GM04503 (cell line): Measurements from ENCODE around the gene PVRIG.
"Not testable (repeated sequence)": the region's sequence is repeated elsewhere in the genome, so short reads cannot be mapped to it uniquely, and the experiment has no call there.

ENCODE experiments used
- DNase-seq: peaks from one replicate; pipeline ENCODE4 v3.0.0-alpha.2; 2012; ENCODE audit warnings: low read depth

PVRIG gene

GRCh38 chr7:100195222-100195621 is 24.5 kb upstream of the PVRIG start:
- no peak for DNase-seq

DNA sequence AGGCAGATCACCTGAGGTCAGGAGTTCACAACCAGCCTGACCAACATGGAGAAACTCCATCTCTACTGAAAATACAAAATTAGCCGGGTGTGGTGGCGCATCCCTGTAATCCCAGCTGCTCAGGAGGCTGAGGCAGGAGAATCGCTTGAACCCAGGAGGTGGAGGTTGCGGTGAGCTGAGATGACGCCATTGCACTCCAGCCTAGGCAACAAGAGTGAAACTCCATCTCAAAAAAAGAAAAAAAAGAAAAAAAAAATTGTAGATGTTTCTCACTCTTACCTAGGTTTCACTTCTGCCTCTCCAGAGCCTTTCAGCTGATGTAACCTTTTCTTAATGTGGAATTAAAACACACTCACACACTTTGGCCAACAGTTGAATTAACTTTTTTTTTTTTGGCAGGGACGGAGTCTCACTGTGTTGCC is 23.8 kb upstream of the PVRIG start:
- DNase-seq, result not testable (repeated sequence)

GRCh38 chr7:100198266-100198665 is 21.5 kb upstream of the PVRIG start:
- DNase-seq, result no peak

GRCh38 chr7:100200693-100201092 is 19.1 kb upstream of the PVRIG start:
- DNase-seq, result no peak

GRCh38 chr7:100204454-100204853 is 15.3 kb upstream of the PVRIG start:
- DNase-seq, result no peak

DNA sequence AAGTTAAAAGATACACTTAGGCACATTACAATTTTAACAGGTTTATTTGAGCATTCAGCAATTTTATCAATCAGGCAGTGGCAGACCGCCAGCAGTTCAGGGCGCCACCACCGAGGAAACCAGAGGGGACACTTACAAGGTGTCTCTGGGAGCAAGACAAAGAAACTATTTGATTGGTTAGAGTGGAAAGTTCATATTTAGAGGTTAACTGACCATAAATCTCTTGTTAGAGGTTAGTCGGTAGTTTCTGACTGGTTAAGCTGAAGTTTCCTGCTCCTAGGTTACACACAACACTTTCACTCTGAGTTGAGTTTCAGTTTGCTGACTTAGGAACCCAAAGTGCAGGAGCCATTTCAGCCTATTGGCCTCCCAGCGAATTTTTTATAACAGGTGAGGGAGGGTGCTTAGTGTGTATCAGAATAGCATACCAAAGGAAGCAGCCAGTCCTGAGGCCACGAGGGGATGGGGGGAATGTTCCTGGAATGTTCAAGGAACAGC is 10.8 kb upstream of the PVRIG start:
- DNase-seq, result no peak

DNA sequence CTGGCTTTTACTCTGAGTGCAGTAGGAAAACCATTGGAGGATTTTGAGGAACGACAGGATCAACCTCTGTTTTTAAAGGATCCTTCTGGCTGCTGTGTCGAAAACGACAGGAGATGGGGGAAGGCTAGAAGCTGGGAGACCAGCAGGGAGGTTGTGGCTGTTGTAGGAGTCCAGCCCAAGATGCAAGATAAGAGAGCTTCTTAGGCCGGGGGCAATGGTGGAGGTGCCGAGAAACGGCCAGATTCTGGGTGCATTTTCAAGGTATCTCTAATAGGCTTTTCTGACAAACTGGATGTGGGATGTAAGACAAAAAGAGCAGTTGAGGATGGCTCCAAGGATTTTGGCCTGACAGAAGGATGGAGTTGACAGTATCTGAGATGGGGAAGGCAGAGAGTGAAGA is 10.3 kb upstream of the PVRIG start:
- no peak for DNase-seq

GRCh38 chr7:100210805-100211204 is 8.9 kb upstream of the PVRIG start:
- no peak for DNase-seq

DNA sequence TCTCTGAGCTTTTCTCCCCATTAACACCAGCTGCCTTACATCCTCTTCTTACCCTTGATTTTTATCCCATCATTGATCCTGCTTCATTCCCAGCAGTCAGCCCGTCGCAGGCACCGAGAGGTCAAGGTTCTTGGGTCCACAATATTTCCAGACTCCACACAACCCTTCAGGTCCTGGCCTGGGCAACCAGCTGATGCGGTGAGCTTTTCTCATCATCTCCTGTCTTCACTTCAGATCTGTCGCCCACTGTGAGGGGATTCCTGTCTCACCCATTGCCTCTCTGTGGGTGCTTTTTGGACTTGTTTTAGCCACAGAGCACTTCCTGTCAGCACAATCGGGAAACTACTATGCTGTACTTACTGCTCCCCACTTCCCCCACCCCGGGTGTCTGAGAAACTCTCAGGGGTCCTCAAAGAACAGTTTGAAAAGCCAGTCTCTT is 8.4 kb upstream of the PVRIG start:
- DNase-seq, result no peak

DNA sequence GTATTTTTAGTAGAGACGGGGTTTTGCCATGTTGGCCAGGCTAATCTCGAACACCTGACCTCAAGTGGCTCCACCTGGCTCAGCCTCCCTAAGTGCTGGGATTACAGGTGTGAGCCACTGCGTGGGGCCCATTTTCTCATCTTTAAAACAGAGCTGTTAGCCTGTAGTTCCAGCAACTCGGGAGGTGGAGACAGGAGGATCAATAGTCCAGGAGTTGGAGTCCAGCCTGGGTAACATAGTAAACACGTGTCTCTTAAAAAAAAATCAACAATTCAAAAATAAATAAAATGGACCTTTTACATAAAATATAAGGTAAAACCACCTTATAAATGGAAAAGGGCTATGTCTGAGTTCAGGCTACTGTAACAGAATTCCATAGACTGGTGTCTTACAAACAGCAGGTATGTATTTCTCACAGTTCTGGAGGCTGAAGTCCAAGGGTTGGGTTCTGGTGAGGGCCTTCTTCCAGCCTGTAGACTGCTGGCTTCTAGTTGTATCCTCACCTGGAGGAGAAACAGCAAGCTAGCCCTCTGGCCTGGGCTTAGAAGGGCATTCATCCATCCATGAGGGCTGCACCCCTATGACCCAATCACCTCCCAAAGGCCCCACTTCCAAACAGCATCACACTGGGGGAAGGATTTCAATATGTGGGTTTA is 7.0 kb upstream of the PVRIG start:
- no peak for DNase-seq

DNA sequence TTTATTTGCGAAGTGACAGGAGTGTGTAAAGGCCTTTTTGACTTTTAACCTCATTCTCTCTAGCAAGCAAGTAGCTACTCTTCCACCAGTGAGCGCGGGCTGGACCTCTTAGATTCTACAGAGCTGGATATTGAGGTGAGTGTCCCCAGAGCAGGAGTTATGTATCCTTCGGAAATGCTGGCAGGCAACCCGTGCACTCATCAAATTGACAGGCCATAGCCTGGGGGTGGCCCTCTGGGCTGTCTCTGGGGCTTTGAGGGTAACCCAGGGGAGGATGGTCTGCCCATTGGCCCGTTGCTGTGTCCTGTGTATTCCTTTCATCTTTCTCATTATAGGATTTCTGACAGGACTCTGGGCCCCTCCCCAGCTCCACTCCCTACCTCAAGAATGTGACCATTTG is 6.1 kb upstream of the PVRIG start:
- no peak for DNase-seq

- not testable (repeated sequence) for DNase-seq
Observed at GRCh38 chr7:100214356-100214755, 5.4 kb upstream of the PVRIG start.

DNA sequence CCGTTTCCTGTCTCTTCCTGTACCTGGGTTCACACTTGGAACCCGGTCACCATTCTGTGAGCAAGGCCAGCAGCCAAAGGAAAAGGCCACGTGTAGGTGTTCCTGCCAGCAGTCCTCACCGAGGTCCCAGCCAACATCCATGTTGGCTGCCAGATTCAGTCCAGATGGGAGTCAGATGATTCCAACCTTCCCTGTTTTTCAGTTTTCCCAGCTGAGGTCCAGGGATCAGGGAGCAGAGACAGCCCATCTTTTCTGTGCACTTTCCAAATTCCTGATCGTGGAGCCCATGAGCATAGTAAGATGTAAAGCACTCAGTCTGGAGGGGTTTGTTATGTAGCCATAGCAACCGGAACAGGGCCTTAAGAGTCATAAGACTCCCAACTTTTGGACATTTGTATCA is 3.9 kb upstream of the PVRIG start:
- DNase-seq, result no peak

DNA sequence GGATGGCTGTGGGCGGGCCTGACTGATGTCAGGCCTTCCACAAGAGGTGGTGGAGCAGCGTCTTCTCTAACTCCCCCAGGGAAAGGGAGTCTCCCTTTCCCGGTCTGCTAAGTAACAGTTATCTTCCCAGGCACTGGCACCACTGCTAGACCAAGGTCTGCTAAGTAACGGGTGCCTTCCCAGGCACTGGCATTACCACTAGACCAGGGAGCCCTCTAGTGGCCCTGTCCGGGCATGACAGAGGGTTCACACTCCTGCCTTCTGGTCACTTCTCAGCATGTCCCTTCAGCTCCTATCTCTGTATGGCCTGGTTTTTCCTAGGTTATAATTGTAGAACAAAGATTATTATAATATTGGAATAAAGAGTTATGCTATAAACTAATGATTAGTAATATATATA is 1.8 kb upstream of the PVRIG start:
- DNase-seq, result peak; percentile 0

- DNase-seq, result no peak
Observed at GRCh38 chr7:100219271-100219737, 445 bp upstream of the PVRIG start.

- DNase-seq, result no peak
Observed at GRCh38 chr7:100220586-100221230, 959 bp downstream of the PVRIG start.

DNA sequence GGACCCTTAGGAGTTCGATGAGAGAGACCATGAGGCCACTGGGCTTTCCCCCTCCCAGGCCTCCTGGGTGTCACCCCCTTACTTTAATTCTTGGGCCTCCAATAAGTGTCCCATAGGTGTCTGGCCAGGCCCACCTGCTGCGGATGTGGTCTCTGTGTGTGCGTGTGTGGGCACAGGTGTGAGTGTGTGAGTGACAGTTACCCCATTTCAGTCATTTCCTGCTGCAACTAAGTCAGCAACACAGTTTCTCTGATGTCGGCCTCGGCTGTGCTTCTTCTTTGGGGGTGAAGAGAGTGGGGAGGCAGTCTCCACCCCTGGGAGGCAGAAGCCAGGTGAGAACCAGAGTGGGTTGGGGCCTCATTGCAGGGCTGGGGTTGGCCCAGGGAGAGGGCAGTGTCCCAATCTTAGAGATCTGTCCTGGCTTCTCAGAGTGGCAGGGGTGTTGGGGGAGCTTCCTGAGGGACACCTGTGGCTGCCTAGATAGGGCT is 1.5 kb downstream of the PVRIG start:
- no peak for DNase-seq

- no peak for DNase-seq
Observed at GRCh38 chr7:100221767-100222444, 2.2 kb downstream of the PVRIG start.

DNA sequence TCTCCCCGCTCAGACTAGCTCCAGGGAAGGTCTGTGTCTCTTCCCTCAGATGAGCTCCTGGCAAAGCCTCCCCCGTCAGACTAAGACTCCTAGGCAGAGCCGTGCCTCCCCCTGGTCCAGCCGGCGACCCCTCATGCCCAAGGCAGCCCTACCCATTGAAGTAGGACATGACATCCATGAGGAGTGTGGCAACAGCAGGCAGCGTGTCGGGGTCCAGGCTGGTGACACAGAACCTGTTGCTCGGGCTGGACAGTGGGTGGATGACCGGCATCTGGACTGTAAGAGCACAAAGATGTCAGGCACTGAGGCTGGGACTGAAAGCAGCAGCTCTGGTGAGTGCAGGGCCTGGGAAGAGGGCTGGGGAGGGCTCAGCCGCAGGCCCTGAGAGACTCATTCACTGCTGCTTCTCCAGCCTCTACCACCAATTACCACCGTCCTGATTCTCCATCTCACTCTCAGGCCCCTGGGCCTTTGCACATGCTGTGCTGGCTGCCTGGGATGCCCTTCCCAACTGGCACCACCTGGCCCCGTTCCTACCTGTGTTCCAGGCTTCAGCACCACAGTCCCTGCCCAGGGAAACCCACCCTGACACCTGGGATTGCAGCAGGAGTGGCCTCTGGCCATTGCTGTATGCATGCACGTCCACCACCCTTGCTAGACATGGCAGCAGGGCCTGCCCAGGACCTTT is 2.8 kb downstream of the PVRIG start:
- DNase-seq, result no peak

GRCh38 chr7:100223376-100223927 is 3.7 kb downstream of the PVRIG start:
- not testable (repeated sequence) for DNase-seq

DNA sequence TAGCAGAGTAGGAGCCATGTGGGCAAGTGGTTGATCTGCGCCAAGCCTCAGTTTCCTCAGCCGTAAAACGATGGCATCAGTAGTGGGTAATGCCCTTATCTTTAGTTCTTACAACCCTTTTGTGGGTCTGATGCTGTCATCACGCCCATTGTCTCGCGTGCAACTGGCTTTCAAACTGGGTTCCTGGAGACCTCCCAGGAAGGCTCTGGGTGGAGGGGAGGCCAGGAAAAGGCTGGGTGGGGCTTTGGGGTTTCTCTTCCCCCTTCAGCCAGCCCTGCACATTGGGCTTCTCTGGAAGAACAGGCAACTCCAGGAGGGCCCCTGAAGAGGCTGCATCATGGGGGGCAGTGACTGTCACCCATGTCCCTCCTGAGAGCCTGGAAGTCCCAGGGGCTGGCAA is 5.1 kb downstream of the PVRIG start:
- DNase-seq, result not testable (repeated sequence)
